Measurements from ENCODE around the gene GRIK5. TPM values are rescaled to one million over a fixed set of nuclear protein-coding genes. Genes with fewer than 3 reads are reported as not detected.
"Not testable (repeated sequence)": the region's sequence is repeated elsewhere in the genome, so short reads cannot be mapped to it uniquely, and the experiment has no call there.

Gene GRIK5
- total RNA-seq, 1 experiment from 2014 or later, result not detected

GRCh38 chr19:42022616-42023015 is 47.4 kb downstream of the GRIK5 start:
- no peak overlapping the region for H3K4me3 ChIP-seq
- H3K9me3 ChIP-seq, result no peaks in the 10 kb centered on the region
- no peaks in the 10 kb centered on the region for H3K27me3 ChIP-seq
- no peaks in the 10 kb centered on the region for H3K36me3 ChIP-seq
- no peak for DNase-seq

- no peaks in the 10 kb centered on the region for H3K27me3 ChIP-seq
- no peak overlapping the region for H3K4me3 ChIP-seq
- H3K9me3 ChIP-seq, result no peaks in the 10 kb centered on the region
- DNase-seq, result no peak
- no peaks in the 10 kb centered on the region for H3K36me3 ChIP-seq
Measured at GRCh38 chr19:42021185-42021584, 48.8 kb downstream of the GRIK5 start.

- peak; percentile 49 for DNase-seq
- Histone ChIP-seq H3K27me3 (no peaks in the 10 kb centered on the region), H3K9me3 (no peaks in the 10 kb centered on the region), H3K4me3 (no peak overlapping the region), H3K36me3 (no peaks in the 10 kb centered on the region)
Measured at GRCh38 chr19:42018503-42019193, 51.4 kb downstream of the GRIK5 start.

GRCh38 chr19:42017040-42017439 is 53.0 kb downstream of the GRIK5 start:
- no peak for DNase-seq
- Histone ChIP-seq H3K9me3 (no peaks in the 10 kb centered on the region), H3K4me3 (no peak overlapping the region), H3K36me3 (no peaks in the 10 kb centered on the region), H3K27me3 (no peaks in the 10 kb centered on the region)

GRCh38 chr19:42012747-42013146 is 57.3 kb downstream of the GRIK5 start:
- H3K27me3 ChIP-seq, H3K4me3 ChIP-seq, DNase-seq, H3K36me3 ChIP-seq, H3K9me3 ChIP-seq: not testable (repeated sequence)

- Histone ChIP-seq H3K9me3 (no peaks in the 10 kb centered on the region), H3K27me3 (no peaks in the 10 kb centered on the region), H3K36me3 (no peaks in the 10 kb centered on the region), H3K4me3 (no peak overlapping the region)
- DNase-seq, result no peak
Measured at GRCh38 chr19:42010245-42011126, 59.5 kb downstream of the GRIK5 start.

GRCh38 chr19:42006569-42006968 is 63.4 kb downstream of the GRIK5 start:
- H3K4me3 ChIP-seq, result no peak overlapping the region
- H3K9me3 ChIP-seq, result no peaks in the 10 kb centered on the region
- H3K36me3 ChIP-seq, result no peaks in the 10 kb centered on the region
- peaks cover 26% of the 10 kb centered on the region for H3K27me3 ChIP-seq
- no peak for DNase-seq

GRCh38 chr19:42005504-42005903 is 64.5 kb downstream of the GRIK5 start:
- peaks cover 36% of the 10 kb centered on the region for H3K27me3 ChIP-seq
- no peaks in the 10 kb centered on the region for H3K36me3 ChIP-seq
- no peak for DNase-seq
- H3K9me3 ChIP-seq, result no peaks in the 10 kb centered on the region
- no peak overlapping the region for H3K4me3 ChIP-seq

- DNase-seq, result no peak
- Histone ChIP-seq H3K4me3 (no peak overlapping the region), H3K27me3 (peaks cover 52% of the 10 kb centered on the region), H3K9me3 (no peaks in the 10 kb centered on the region), H3K36me3 (no peaks in the 10 kb centered on the region)
Measured at GRCh38 chr19:42003506-42004294, 66.3 kb downstream of the GRIK5 start.

GRCh38 chr19:41999878-42000208 is 70.2 kb downstream of the GRIK5 start:
- no peak for DNase-seq
- Histone ChIP-seq H3K27me3 (peaks cover 78% of the 10 kb centered on the region), H3K9me3 (no peaks in the 10 kb centered on the region), H3K4me3 (no peak overlapping the region), H3K36me3 (no peaks in the 10 kb centered on the region)

GRCh38 chr19:41999071-41999877 is 70.7 kb downstream of the GRIK5 start:
- DNase-seq, result no peak
- Histone ChIP-seq H3K9me3 (no peaks in the 10 kb centered on the region), H3K4me3 (no peak overlapping the region), H3K27me3 (peaks cover 78% of the 10 kb centered on the region), H3K36me3 (no peaks in the 10 kb centered on the region)

GRCh38 chr19:41998246-41999020 is 71.6 kb downstream of the GRIK5 start:
- Histone ChIP-seq H3K36me3 (no peaks in the 10 kb centered on the region), H3K27me3 (peaks cover 75% of the 10 kb centered on the region), H3K9me3 (no peaks in the 10 kb centered on the region), H3K4me3 (no peak overlapping the region)
- peak; percentile 66 for DNase-seq

GRCh38 chr19:41997851-41998229 is 72.2 kb downstream of the GRIK5 start:
- Histone ChIP-seq H3K27me3 (peaks cover 74% of the 10 kb centered on the region), H3K9me3 (no peaks in the 10 kb centered on the region), H3K4me3 (no peak overlapping the region), H3K36me3 (no peaks in the 10 kb centered on the region)
- DNase-seq, result no peak

- H3K27me3 ChIP-seq, result peaks cover 69% of the 10 kb centered on the region
- peak; percentile 54 for DNase-seq
- H3K9me3 ChIP-seq, result no peaks in the 10 kb centered on the region
- no peaks in the 10 kb centered on the region for H3K36me3 ChIP-seq
- no peak overlapping the region for H3K4me3 ChIP-seq
Measured at GRCh38 chr19:41997121-41997850, 72.7 kb downstream of the GRIK5 start.
